ENCODE data around the gene MRPL46.

Gene MRPL46

DNA sequence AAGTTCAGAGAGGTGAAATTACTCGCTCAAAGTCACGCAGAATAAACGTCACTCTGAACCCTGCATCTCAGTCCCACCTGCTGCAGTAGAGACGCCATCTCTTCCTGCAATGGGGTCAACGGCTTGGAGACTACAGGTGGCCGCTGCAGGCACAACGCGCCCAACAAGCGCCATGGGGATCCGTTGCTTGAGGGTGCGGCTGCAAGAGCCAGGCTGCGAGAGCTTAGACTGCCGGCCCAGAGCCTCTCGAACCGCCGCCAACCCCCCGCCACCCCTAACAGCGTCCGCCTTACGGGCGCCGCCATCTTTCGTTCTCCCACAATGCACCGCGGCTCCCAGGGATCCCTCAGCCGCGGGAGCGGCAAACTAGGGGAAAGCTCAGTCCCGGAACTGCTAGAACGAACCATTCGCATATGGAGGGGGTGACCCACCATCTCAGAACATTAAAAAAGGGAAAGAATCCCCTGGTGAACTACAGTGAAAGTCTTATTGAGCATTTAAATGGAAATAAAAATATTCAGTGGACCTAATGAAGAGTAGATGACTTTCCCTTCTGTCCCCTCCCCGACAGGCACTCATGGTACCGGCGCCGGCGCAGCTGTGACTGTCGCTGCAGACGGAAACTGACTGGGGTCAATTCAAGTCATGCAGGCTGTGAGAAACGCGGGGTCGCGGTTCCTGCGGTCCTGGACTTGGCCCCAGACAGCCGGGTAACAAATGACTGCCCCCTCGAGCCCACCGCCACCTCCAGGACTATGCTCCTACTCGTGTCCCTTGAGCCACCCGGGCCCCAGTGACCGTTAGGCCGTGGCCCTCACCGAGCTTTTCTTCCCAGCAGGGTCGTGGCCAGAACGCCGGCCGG lies at the start of gene MRPL46, which contains the start of gene MRPS11:
Gene MRPL46, minus strand, starts transcription at position 316 of the 862 bp plus-strand sequence. Its CDS starts 11 bp downstream, at position 305.
Gene MRPS11, plus strand, starts transcription at position 636 of the 862 bp plus-strand sequence. Its CDS starts 10 bp downstream, at position 646.
- no peak for TF ChIP-seq CTCF (IDR thresholded peaks at IDR 0.05; ENCODE audit: control extremely low read depth, extremely low read depth, low read depth, missing control alignments)
- DNase-seq (ENCODE audit: extremely low spot score): peak; percentile 90
- CTCF ChIA-PET: interaction anchor here (0.6 to 10.1 kb wide), 6 partner anchors 9 to 199 kb away, joined by 3 to 95 read pairs (median 6); no protein-coding TSS in a partner anchor
- POLR2A ChIA-PET: interaction anchor here (0.6 to 1.9 kb wide), 3 partner anchors 12 to 171 kb away, joined by 3 to 6 read pairs (median 6); partner anchors contain the start of gene ISG20

- TF ChIP-seq CTCF (IDR thresholded peaks at IDR 0.05; ENCODE audit: control extremely low read depth, extremely low read depth, low read depth, missing control alignments): no peak
- no peak for DNase-seq (ENCODE audit: extremely low spot score)
- POLR2A ChIA-PET: no interaction called here
- CTCF ChIA-PET: no interaction called here
Observed at GRCh38 chr15:88513195-88513594, 46.0 kb upstream of the MRPL46 start.

DNA sequence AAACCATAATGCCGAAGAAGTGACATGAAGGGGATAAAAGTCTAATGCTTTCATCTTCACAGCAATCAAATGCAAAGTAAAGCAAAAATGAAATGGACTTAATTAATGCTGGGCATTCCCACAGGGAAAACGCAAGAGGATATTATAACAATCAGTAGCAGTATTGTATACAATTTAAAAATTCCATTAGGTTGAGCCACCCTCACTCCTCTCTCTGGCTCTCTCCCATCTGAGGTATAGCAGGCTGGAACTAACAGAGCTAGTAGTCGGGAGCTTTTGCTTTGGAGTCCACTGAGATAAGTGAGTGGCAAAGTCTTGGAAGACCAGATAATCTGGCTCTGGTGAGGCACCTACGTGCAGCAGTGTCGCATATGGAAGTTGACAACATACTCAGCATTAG lies 45.4 kb upstream of the MRPL46 start:
- POLR2A ChIA-PET: no interaction called here
- TF ChIP-seq CTCF (IDR thresholded peaks at IDR 0.05; ENCODE audit: control extremely low read depth, extremely low read depth, low read depth, missing control alignments): no peak
- CTCF ChIA-PET: no interaction called here
- no peak for DNase-seq (ENCODE audit: extremely low spot score)

DNA sequence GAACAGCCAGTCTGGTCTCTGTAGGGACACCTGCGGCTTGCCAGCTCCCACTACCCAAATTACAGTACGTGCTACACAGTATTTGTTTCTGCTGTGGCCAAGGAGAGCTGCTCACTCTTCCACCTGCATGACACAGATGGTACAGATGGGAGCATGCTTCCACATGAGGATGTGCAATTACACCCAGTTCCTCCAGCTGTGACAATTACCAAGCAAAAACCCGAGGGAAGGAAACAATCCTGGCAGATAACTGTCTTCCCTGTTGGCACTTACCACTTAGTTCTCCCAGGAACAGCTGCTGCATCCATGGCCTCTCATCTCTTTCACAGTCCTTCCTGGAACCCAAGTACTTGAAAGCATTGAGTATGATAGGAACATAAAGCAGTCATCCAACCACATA lies 44.9 kb upstream of the MRPL46 start:
- ChIA-PET CTCF (no interaction called here), POLR2A (no interaction called here)
- no peak for TF ChIP-seq CTCF (IDR thresholded peaks at IDR 0.05; ENCODE audit: control extremely low read depth, extremely low read depth, low read depth, missing control alignments)

GRCh38 chr15:88511161-88511560 lies 44.0 kb upstream of the MRPL46 start:
- no peak for TF ChIP-seq CTCF (IDR thresholded peaks at IDR 0.05; ENCODE audit: control extremely low read depth, extremely low read depth, low read depth, missing control alignments)
- DNase-seq (ENCODE audit: extremely low spot score): no peak
- POLR2A ChIA-PET: no interaction called here
- CTCF ChIA-PET: no interaction called here

More for the DNA sequence above, 44.9 kb upstream of the MRPL46 start:
- DNase-seq (ENCODE audit: extremely low spot score): no peak

GRCh38 chr15:88509964-88510363 lies 42.8 kb upstream of the MRPL46 start:
- ChIA-PET CTCF (interaction anchor here (1.6 to 2.0 kb wide), 2 partner anchors 9 to 12 kb away, joined by 3 to 4 read pairs; no protein-coding TSS in a partner anchor), POLR2A (no interaction called here)
- no peak for DNase-seq (ENCODE audit: extremely low spot score)
- TF ChIP-seq CTCF (IDR thresholded peaks at IDR 0.05; ENCODE audit: control extremely low read depth, extremely low read depth, low read depth, missing control alignments): no peak

Measured in GM10248 (cell line).